SU-DHL-6 (cell line): Measurements from ENCODE around the gene PC.

Experiments used
- H2AFZ ChIP-seq: fragments of 200-600 bp; sonication (generic); 2 replicates; pipeline ENCODE4 v1.6.1; 2014; ENCODE audit warnings: low read depth, mild to moderate bottlenecking, moderate library complexity, mixed read lengths, antibody characterized with exemption, low read length; ENCODE audit not compliant: severe bottlenecking
- H3F3A ChIP-seq: fragments of 200-600 bp; shearing (Covaris generic); 2 replicates; pipeline ENCODE4 v1.6.0; 2016; ENCODE audit warnings: antibody characterized with exemption, mild to moderate bottlenecking; ENCODE audit not compliant: insufficient read depth
- H3K27ac ChIP-seq: fragments of 200-600 bp; sonication (generic); 2 replicates; pipeline ENCODE4 v1.5.1; 2016; ENCODE audit warnings: low read depth, mild to moderate bottlenecking, low read length, moderate library complexity, mixed read lengths
- H3K27me3 ChIP-seq: fragments of 200-600 bp; sonication (generic), shearing (Covaris generic); 2 replicates; pipeline ENCODE4 v1.6.0; 2014; ENCODE audit warnings: mild to moderate bottlenecking, low read length
- H3K36me3 ChIP-seq: fragments of 200-600 bp; sonication (generic); 2 replicates; pipeline ENCODE4 v1.6.1; 2014; ENCODE audit warnings: mild to moderate bottlenecking, low read length, mixed read lengths
- H3K4me2 ChIP-seq: fragments of 300-600, 200-600 bp; shearing (Covaris generic), sonication (generic); 2 replicates; pipeline ENCODE4 v1.6.0; 2014; ENCODE audit warnings: low read length, low read depth, mild to moderate bottlenecking; ENCODE audit not compliant: poor library complexity, severe bottlenecking
- H3K4me3 ChIP-seq: fragments of 200-600 bp; sonication (generic); 2 replicates; pipeline ENCODE4 v1.5.1; 2014; ENCODE audit warnings: antibody characterized with exemption, low read length, mild to moderate bottlenecking, mixed read lengths; ENCODE audit not compliant: insufficient read depth, poor library complexity, severe bottlenecking
- H3K79me2 ChIP-seq: fragments of 200-600 bp; sonication (generic); 2 replicates; pipeline ENCODE4 v1.6.1; 2014; ENCODE audit warnings: mild to moderate bottlenecking, low read length, moderate library complexity; ENCODE audit not compliant: insufficient read depth
- H3K9ac ChIP-seq: fragments of 200-600 bp; sonication (generic); 2 replicates; pipeline ENCODE4 v1.7.0; 2014; ENCODE audit warnings: mild to moderate bottlenecking, low read length
- H3K9me2 ChIP-seq: fragments of 200-600 bp; sonication (generic); replicated peaks from 2 replicates; pipeline ENCODE4 v1.6.1; 2014; ENCODE audit warnings: low read length; ENCODE audit not compliant: insufficient read depth
- H3K9me3 ChIP-seq: fragments of 200-600 bp; sonication (generic); 2 replicates; pipeline ENCODE4 v1.6.1; 2014; ENCODE audit warnings: low read length, mixed read lengths; ENCODE audit not compliant: insufficient read depth
- H4K20me1 ChIP-seq: fragments of 200-600 bp; sonication (generic); 2 replicates; pipeline ENCODE4 v1.6.1; 2014; ENCODE audit warnings: low read depth, mild to moderate bottlenecking, antibody characterized with exemption, low read length, moderate library complexity, mixed read lengths
- EZH2phosphoT487 ChIP-seq: fragments of 200-600 bp; sonication (generic), shearing (Covaris generic); conservative IDR thresholded peaks from 2 replicates; pipeline ENCODE4 v1.6.1; 2018; ENCODE audit warnings: mild to moderate bottlenecking, antibody characterized with exemption, low read length, moderate library complexity, mixed read lengths
- TF ChIP-seq, protein P1 (sequence below): fragments of 200-600 bp; sonication (generic); IDR thresholded peaks from one replicate; pipeline ENCODE4 v1.5.1; 2017; ENCODE audit warnings: antibody characterized with exemption, mild to moderate bottlenecking, low read length, moderate library complexity; ENCODE audit not compliant: insufficient read depth, poor library complexity, severe bottlenecking

PC gene

DNA sequence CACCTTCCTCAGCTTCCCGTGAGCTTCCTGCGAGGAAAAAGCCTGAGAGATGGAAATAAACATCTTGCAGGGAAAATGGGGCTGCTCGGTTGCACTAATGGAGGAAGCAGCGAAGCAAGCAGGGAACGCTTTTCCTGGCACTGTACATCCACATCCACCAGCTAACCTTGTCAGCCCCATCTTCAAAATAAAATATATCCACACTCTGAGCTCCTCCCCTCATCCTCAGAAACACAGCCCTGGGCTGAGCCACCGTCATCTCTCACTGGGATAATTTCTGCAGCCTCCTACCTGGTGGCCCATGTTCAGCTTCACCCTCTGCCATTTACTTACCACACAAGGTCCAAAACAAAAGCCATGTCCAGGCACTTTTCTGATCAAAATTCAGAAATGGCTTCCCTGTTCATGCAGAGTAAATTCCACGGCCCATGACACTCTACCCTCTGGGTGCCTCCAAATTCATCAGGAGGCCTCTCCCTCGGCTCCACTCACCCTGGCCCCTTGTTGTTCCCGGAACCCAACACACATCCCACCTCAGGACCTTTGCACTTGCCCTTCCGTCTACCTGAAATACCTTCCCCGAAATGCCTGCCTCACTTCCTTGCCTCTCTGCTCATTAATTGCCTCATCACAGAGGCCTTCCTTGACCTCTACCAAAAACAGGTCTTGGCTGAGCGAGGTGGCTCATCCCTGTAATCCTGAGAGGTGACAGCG, 29.9 kb upstream of the PC start:
- Histone ChIP-seq H3K4me2 (no peak overlapping the region), H3K36me3 (no peaks in the 10 kb centered on the region), H4K20me1 (no peaks in the 10 kb centered on the region), H3F3A (no peaks in the 10 kb centered on the region), H2AFZ (no peak overlapping the region), H3K9me2 (no peaks in the 10 kb centered on the region), H3K79me2 (no peaks in the 10 kb centered on the region), H3K9ac (no peak overlapping the region), H3K27me3 (no peaks in the 10 kb centered on the region), H3K9me3 (no peaks in the 10 kb centered on the region), H3K27ac (no peak overlapping the region), H3K4me3 (no peak overlapping the region)
- TF ChIP-seq, protein P1, sequence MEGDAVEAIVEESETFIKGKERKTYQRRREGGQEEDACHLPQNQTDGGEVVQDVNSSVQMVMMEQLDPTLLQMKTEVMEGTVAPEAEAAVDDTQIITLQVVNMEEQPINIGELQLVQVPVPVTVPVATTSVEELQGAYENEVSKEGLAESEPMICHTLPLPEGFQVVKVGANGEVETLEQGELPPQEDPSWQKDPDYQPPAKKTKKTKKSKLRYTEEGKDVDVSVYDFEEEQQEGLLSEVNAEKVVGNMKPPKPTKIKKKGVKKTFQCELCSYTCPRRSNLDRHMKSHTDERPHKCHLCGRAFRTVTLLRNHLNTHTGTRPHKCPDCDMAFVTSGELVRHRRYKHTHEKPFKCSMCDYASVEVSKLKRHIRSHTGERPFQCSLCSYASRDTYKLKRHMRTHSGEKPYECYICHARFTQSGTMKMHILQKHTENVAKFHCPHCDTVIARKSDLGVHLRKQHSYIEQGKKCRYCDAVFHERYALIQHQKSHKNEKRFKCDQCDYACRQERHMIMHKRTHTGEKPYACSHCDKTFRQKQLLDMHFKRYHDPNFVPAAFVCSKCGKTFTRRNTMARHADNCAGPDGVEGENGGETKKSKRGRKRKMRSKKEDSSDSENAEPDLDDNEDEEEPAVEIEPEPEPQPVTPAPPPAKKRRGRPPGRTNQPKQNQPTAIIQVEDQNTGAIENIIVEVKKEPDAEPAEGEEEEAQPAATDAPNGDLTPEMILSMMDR: no peak
- no peak for TF ChIP-seq EZH2phosphoT487

DNA sequence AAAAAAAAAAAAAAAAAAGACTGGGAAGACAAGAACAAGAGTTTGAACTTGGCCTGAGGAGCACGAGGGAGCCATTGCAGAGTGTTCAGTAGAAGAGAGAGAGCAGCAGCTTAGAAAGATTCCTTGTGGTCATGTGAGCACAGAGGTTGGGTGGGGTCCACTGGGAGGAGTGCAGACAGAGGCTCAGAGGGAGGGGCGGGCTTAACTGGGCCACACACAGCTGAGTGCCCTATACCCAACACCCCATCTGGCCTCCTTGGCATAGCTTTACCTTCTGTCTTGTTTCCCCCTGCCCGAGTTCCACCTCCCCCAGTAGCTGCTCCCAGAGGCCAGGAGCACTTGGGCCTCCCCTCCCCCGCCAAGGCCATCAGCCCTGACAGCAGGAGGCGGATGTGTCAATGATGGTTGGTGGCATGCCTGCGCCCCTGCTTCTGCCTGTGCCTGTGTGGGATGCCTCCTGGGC, 29.0 kb upstream of the PC start:
- H3K27me3 ChIP-seq: no peaks in the 10 kb centered on the region
- H3K9me3 ChIP-seq: no peaks in the 10 kb centered on the region
- no peak overlapping the region for H2AFZ ChIP-seq
- no peak overlapping the region for H3K4me3 ChIP-seq
- H3K9ac ChIP-seq: no peak overlapping the region
- no peaks in the 10 kb centered on the region for H3K9me2 ChIP-seq
- no peaks in the 10 kb centered on the region for H3K36me3 ChIP-seq
- no peak overlapping the region for H3K4me2 ChIP-seq
- TF ChIP-seq, protein P1: no peak
- no peaks in the 10 kb centered on the region for H3K79me2 ChIP-seq
- no peak overlapping the region for H3K27ac ChIP-seq
- no peaks in the 10 kb centered on the region for H4K20me1 ChIP-seq
- H3F3A ChIP-seq: no peaks in the 10 kb centered on the region

DNA sequence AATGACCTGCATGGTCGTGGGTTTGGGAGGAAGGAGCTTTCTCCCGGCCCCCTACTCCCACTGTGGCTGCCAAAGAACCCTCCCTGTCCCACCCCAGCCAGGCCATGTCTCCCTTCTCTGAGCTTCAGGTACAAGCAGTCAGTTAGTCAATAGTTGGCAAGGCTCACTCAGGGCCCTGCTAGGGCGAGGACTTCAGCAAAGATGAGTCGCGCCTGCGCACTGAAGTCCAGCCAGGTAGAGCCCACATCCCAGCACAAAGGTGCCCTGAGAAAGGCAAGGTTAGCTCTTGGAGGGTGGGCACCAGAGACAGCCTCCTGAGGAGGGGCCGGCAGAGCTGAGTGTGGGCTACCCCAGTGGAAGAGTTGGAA, 28.0 kb upstream of the PC start:
- Histone ChIP-seq H3K27me3 (no peaks in the 10 kb centered on the region), H3K9me2 (no peaks in the 10 kb centered on the region), H3K79me2 (no peaks in the 10 kb centered on the region), H3K36me3 (no peaks in the 10 kb centered on the region), H2AFZ (no peak overlapping the region), H4K20me1 (no peaks in the 10 kb centered on the region), H3K9ac (no peak overlapping the region), H3K9me3 (no peaks in the 10 kb centered on the region), H3K27ac (no peak overlapping the region), H3K4me2 (no peak overlapping the region), H3F3A (no peaks in the 10 kb centered on the region), H3K4me3 (no peak overlapping the region)
- TF ChIP-seq, protein P1: no peak
- TF ChIP-seq EZH2phosphoT487: no peak
